B cell (primary cell): ENCODE results near the gene ZNF732. TPM values are rescaled to one million over a fixed set of nuclear protein-coding genes. Genes with fewer than 3 reads are reported as not detected.

Experiments
- ATAC-seq: fragments of 200-7000 bp; cut with Tn5 transposase; one replicate; pipeline ENCODE4 v1.10.0; 2021; ENCODE audit warnings: low read depth, mild to moderate bottlenecking, moderate number of reproducible peaks, moderate library complexity
- CTCF ChIA-PET: fragments of 350-600 bp; sonication (Branson Sonifier 250); formaldehyde crosslinking; loops from one replicate; lab custom pipeline; 2021; ENCODE audit warnings: antibody characterized with exemption, inconsistent platforms; lab: Charles Lee
- POLR2A ChIA-PET: fragments of 350-600 bp; sonication (Branson Sonifier 250); formaldehyde crosslinking; loops from one replicate; lab custom pipeline; 2021; ENCODE audit warnings: antibody characterized with exemption; lab: Charles Lee
- DNase-seq: peaks from one replicate; pipeline ENCODE4 v3.0.0; 2013
- H2AFZ ChIP-seq: 2 replicates; pipeline ENCODE4 v1.6.1; 2012; ENCODE audit warnings: mild to moderate bottlenecking, low read depth, low read length; ENCODE audit not compliant: insufficient read depth, poor library complexity, severe bottlenecking
- H3K27ac ChIP-seq, 2 donors: 1 replicate in 1 of 2; 2 replicates in 1 of 2; pipeline ENCODE4 v1.5.1; 2012 to 2013; ENCODE audit warnings: low read length in 2 of 2, mild to moderate bottlenecking in 2 of 2, moderate library complexity in 1 of 2
- H3K27me3 ChIP-seq, 4 experiments: fragments of 200-600 bp in 1 of 4; sonication (generic) in 1 of 4; replicated peaks in 1 of 4; 1 replicate in 2 of 4; 2 replicates in 2 of 4; pipeline versions ENCODE4 v1.6.1 to v1.7.0; 2013 to 2016; ENCODE audit warnings: low read length in 3 of 4, mild to moderate bottlenecking in 2 of 4, mixed read lengths in 1 of 4, moderate library complexity in 1 of 4; ENCODE audit not compliant: insufficient read depth in 4 of 4, control insufficient read depth in 3 of 4; ENCODE audit errors: control extremely low read depth in 1 of 4
- H3K36me3 ChIP-seq, 2 experiments: replicated peaks in 1 of 2; 1 replicate in 1 of 2; 2 replicates in 1 of 2; pipeline versions ENCODE4 v1.6.1 to v1.7.1; 2013; ENCODE audit warnings: low read length in 1 of 2; ENCODE audit not compliant: insufficient read depth in 2 of 2, control insufficient read depth in 1 of 2; ENCODE audit errors: control extremely low read depth in 1 of 2, extremely low read depth in 1 of 2
- H3K4me1 ChIP-seq, 2 donors: fragments of 200-600 bp in 1 of 2; sonication (generic) in 1 of 2; 1 replicate in 1 of 2; 2 replicates in 1 of 2; pipeline versions ENCODE4 v1.5.1 to v1.6.1; 2013 to 2017; ENCODE audit warnings: low read length in 2 of 2; ENCODE audit not compliant: control insufficient read depth in 2 of 2, insufficient read depth in 2 of 2
- H3K4me2 ChIP-seq: replicated peaks from 2 replicates; pipeline ENCODE3; 2012; ENCODE audit warnings: mild to moderate bottlenecking, low read depth, low read length; ENCODE audit not compliant: poor library complexity, severe bottlenecking
- H3K4me3 ChIP-seq, 5 experiments: fragments of 200-600 bp in 1 of 5; sonication (generic) in 1 of 5; 1 replicate in 3 of 5; 2 replicates in 2 of 5; pipeline versions ENCODE4 v1.5.1 to v1.7.0; 2011 to 2016; ENCODE audit warnings: low read length in 4 of 5, mild to moderate bottlenecking in 4 of 5, low read depth in 2 of 5, control low read depth in 1 of 5, moderate library complexity in 1 of 5; ENCODE audit not compliant: insufficient read depth in 1 of 5; ENCODE audit errors: control extremely low read depth in 1 of 5, extremely low read depth in 1 of 5
- H3K79me2 ChIP-seq: fragments of 200-600 bp; sonication (generic); one replicate; pipeline ENCODE4 v1.6.0; 2016; ENCODE audit warnings: low read length; ENCODE audit not compliant: control insufficient read depth, insufficient read depth
- H3K9ac ChIP-seq: fragments of 200-600 bp; sonication (generic); 2 replicates; pipeline ENCODE4 v1.6.1; 2017; ENCODE audit warnings: mild to moderate bottlenecking, low read length, moderate library complexity
- H3K9me3 ChIP-seq, 3 donors: one replicate each; pipeline versions ENCODE4 v1.6.1 to v1.7.1; 2013; ENCODE audit warnings: low read length in 2 of 3; ENCODE audit not compliant: control insufficient read depth in 2 of 3, insufficient read depth in 1 of 3; ENCODE audit errors: control extremely low read depth in 1 of 3
- H4K20me1 ChIP-seq: 2 replicates; pipeline ENCODE4 v1.6.0; 2012; ENCODE audit warnings: mild to moderate bottlenecking, low read length; ENCODE audit not compliant: insufficient read depth, control insufficient read depth, poor library complexity, severe bottlenecking
- H3K27ac Mint-ChIP-seq: one replicate; pipeline ENCODE4 v1.8.0; 2021; ENCODE audit warnings: mixed read lengths
- H3K27me3 Mint-ChIP-seq: one replicate; pipeline ENCODE4 v1.8.0; 2021; ENCODE audit warnings: mixed read lengths
- H3K4me1 Mint-ChIP-seq: one replicate; pipeline ENCODE4 v1.8.0; 2021; ENCODE audit warnings: mixed read lengths
- H3K4me3 Mint-ChIP-seq: one replicate; pipeline ENCODE4 v1.8.0; 2021; ENCODE audit warnings: mixed read lengths
- H3K9me3 Mint-ChIP-seq: one replicate; pipeline ENCODE4 v1.8.0; 2022; ENCODE audit warnings: mixed read lengths; ENCODE audit not compliant: insufficient read depth
- EZH2 ChIP-seq: IDR thresholded peaks from 2 replicates; pipeline ENCODE4 v1.6.1; 2012; ENCODE audit warnings: borderline replicate concordance, low read depth, mild to moderate bottlenecking, moderate library complexity, low read length; ENCODE audit not compliant: insufficient read depth, poor library complexity, severe bottlenecking
- WGBS: methylation state at CpG from one replicate; pipeline ENCODE4 v1.1.5; 2013; ENCODE audit warnings: missing lambda C conversion rate; ENCODE audit not compliant: insufficient coverage; 5-methylcytosine and 5-hydroxymethylcytosine counted together
- intact Hi-C: fragments of 100-400 bp; cut with micrococcal nuclease; formaldehyde crosslinking; loops from one replicate; pipeline ENCODE4 v1.10.0; 2022
- polyA plus RNA-seq: library from polyadenylated mRNA; depleted of rRNA; stranded (reverse); fragments of >200 nt; gene quantifications from 2 replicates; pipeline ENCODE4 v1.2.3, GENCODE V29; 2012
- total RNA-seq, 2 donors: library from RNA; stranded (reverse); fragments of 120-200 nt in 1 of 2; gene quantifications; 1 replicate in 1 of 2; 2 replicates in 1 of 2; pipeline versions ENCODE4 v1.2.3 to v1.2.4, GENCODE V29; 2013 to 2022
- TF ChIP-seq, protein P1 (sequence below): fragments of 200-600 bp; IDR thresholded peaks from one replicate; pipeline ENCODE4 v1.8.0; 2022; ENCODE audit warnings: antibody characterized with exemption, mild to moderate bottlenecking

ZNF732 gene
- total and polyA plus RNA-seq, 2 donors (not counting 1 experiment from before 2014, with no cell fraction given): not detected

DNA sequence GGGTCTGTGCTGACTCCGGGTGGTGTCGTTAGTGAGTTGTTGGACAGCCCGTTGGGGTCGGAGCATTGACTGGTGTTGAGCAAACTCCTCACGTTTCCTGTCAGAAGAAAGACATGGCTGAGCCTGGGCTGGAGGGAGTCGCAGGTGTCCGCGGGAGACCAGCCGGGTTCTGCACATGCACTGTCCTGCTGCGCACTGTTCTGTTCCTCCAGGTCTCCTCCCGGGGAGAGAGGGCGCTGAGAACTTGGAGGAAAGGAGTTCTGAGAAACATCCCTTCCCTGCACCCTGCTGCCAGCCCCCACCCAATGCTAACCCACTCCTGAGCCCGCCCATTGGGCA lies 33.5 kb upstream of the ZNF732 start:
- H3K4me2 ChIP-seq: peak overlapping the region; percentile 75
- peaks cover 6 to 25% (median 22%) of the 10 kb centered on the region in 3 donors for H3K9me3 ChIP-seq
- ATAC-seq (no peak), DNase-seq (peak; percentile 23)
- H2AFZ ChIP-seq: no peak overlapping the region
- Mint-ChIP-seq H3K27me3 (no peaks in the 10 kb centered on the region), H3K9me3 (peaks cover 7% of the 10 kb centered on the region), H3K4me1 (peaks cover 41% of the 10 kb centered on the region), H3K27ac (no peak overlapping the region), H3K4me3 (peak overlapping the region; percentile 100)
- H3K27me3 ChIP-seq: no peaks in the 10 kb centered on the region
- POLR2A ChIA-PET: interaction anchor here (1.0 to 2.5 kb wide), 2 partner anchors 10 to 135 kb away, joined by 4 to 11 read pairs; no protein-coding TSS in a partner anchor
- peak overlapping the region in 4 of 5 experiments; percentile 61 to 90 (median 84) for H3K4me3 ChIP-seq
- peaks cover 16 to 22% of the 10 kb centered on the region in 2 donors for H3K4me1 ChIP-seq
- peak overlapping the region; percentile 78 for H3K9ac ChIP-seq
- H4K20me1 ChIP-seq: no peaks in the 10 kb centered on the region
- intact Hi-C loops: loop anchor here (5.0 kb wide), 4 partner anchors 216 to 584 kb away; partner anchors contain the start of gene ZNF718
- 45% methylated on average over 9 of the region's 13 CpGs for WGBS
- CTCF ChIA-PET: interaction anchor here (0.7 kb wide), 1 partner anchor 9 kb away, joined by 3 read pairs; no protein-coding TSS in a partner anchor
- peaks cover 57% of the 10 kb centered on the region for H3K79me2 ChIP-seq
- peak overlapping the region in 1 of 2 donors; percentile 95 for H3K27ac ChIP-seq
- TF ChIP-seq, protein P1, sequence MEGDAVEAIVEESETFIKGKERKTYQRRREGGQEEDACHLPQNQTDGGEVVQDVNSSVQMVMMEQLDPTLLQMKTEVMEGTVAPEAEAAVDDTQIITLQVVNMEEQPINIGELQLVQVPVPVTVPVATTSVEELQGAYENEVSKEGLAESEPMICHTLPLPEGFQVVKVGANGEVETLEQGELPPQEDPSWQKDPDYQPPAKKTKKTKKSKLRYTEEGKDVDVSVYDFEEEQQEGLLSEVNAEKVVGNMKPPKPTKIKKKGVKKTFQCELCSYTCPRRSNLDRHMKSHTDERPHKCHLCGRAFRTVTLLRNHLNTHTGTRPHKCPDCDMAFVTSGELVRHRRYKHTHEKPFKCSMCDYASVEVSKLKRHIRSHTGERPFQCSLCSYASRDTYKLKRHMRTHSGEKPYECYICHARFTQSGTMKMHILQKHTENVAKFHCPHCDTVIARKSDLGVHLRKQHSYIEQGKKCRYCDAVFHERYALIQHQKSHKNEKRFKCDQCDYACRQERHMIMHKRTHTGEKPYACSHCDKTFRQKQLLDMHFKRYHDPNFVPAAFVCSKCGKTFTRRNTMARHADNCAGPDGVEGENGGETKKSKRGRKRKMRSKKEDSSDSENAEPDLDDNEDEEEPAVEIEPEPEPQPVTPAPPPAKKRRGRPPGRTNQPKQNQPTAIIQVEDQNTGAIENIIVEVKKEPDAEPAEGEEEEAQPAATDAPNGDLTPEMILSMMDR: no peak
- TF ChIP-seq EZH2: no peak
- H3K36me3 ChIP-seq: peaks cover 2 to 17% of the 10 kb centered on the region in 2 experiments
